GM19324 (cell line): ENCODE results near the gene CYP26B1.

ENCODE experiments used
- ATAC-seq: cut with Tn5 transposase; IDR thresholded peaks from one replicate; pipeline ENCODE4 v1.9.1; 2021; ENCODE audit warnings: mild to moderate bottlenecking, moderate library complexity; ENCODE audit not compliant: unreplicated experiment, low FRiP score

Gene CYP26B1, protein sequence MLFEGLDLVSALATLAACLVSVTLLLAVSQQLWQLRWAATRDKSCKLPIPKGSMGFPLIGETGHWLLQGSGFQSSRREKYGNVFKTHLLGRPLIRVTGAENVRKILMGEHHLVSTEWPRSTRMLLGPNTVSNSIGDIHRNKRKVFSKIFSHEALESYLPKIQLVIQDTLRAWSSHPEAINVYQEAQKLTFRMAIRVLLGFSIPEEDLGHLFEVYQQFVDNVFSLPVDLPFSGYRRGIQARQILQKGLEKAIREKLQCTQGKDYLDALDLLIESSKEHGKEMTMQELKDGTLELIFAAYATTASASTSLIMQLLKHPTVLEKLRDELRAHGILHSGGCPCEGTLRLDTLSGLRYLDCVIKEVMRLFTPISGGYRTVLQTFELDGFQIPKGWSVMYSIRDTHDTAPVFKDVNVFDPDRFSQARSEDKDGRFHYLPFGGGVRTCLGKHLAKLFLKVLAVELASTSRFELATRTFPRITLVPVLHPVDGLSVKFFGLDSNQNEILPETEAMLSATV

DNA sequence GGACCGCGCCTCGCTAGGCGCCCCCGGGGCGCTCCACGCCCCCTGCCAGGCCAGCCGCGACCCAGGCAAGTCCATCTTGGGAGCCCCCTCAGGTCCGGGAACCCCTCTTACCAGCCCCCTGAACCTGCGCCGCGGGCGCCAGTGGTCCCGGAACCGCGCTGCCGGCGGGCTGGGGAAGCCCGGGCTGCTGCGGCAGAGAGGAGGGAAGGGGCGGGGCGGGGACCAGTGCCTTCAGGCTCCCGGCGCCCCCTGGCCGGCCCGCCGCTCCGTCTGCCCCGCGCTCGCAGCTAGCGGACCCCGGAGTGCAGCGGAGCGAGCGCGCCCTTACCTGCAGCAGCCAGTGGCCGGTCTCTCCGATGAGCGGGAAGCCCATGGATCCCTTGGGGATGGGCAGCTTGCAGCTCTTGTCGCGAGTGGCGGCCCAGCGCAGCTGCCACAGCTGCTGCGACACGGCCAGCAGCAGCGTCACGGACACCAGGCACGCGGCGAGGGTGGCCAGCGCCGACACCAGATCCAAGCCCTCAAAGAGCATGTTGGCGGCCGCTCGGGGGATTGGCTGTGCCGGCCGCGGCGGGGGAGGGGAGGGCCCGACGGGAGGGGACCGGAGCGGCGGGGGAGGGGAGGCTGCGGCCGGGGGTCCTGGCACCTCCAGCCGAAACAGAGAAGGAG is at the start of gene CYP26B1:
CYP26B1 (minus strand) TSS at position 560 of the 669 bp plus-strand sequence; CDS start at position 532, 28 bp downstream.
- no peak for ATAC-seq

DNA sequence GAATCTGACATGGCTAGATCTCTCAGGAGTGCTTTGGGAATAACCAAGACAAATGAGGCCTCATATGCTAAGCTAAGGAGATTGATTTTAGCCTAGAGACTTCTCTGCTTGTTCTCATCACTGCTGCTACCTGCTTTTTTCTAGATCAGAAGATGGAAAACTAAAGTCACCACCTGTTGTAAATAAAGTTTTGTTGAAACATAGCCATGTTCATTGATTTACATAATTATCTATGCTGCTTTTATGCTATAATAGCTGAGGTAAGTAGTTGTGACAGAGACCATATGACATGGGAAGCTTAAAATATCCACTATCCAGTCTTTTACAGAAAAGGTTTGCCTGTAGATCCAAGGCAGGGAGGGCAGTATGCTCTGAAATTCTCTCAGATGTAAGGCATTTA is 46.1 kb upstream of the CYP26B1 start:
- ATAC-seq, result no peak

DNA sequence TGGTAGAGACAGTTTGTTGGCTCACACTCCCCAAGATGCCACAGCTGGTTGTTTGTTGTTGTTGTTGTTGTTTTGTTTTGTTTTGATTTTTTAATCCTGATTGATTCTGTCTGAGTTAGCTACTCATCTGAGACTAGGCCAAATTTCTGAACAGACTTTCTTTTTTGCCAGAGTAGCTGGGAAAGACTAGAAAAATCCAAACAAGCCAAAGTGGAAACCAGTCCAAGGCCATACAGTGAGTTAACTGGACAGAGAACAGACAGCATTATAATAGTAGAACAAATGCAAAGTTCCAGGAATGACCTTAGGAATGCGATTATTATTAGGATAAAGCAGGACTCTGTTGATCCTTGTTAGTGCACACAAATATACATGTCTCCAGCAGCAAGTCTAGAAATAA is 43.8 kb upstream of the CYP26B1 start:
- ATAC-seq, result no peak

DNA sequence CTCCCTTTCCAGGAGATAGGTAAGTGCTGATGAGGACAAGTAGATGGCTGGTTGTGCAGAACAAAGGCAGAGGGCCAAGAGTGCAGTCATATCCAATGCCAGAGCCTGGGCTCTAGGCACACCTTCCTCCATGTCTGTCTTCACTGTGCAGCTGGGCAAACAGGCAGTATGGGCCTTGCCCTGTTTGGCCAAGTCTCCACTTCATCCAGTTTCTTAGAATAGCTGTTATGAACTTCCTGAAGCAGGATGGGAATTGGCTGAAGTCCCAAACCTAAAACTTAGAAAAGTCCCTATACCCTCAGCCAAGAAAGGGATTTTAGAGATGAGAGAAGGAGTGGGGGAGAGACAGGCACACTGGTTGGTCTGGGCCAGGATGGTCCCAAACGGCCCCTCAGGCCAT is 37.5 kb upstream of the CYP26B1 start:
- ATAC-seq, result no peak

DNA sequence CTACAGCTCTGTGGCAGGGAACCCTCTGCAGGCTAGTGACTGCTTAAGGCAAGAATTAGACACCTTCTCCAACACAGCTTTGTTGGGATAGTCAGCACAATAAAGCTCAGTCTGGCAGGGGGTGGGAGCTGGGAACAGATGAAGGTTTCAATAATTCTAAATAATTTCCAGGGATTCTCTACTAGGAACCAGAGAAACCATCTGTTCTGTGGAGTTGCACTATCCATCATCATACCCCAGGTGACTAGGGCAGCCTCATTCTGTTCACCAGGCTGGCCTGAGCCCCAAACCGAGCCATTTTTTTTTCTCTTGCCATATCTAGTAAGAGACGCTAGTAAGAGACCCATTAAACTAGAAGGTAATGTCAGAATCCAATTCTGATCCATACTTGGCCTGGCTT is 35.8 kb upstream of the CYP26B1 start:
- ATAC-seq, result no peak

DNA sequence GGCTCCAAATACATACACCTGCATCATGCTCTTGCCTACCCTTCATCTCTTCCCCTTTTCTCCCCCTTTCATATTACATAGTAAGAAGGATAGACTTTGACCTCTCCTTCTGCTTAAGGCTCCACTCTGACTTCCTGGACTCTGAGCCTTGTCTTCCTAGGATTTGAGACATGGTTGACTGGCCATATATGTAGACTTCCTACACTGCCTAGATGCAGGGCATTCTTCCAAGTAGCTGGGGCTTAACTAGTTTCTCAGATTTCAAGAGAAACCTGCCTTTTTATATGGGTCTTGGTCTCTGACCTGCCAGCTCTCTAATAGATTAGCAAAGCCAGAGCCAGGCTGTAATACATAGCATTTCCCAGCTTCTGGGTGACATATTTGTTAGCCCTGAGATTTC is 35.4 kb upstream of the CYP26B1 start:
- no peak for ATAC-seq

DNA sequence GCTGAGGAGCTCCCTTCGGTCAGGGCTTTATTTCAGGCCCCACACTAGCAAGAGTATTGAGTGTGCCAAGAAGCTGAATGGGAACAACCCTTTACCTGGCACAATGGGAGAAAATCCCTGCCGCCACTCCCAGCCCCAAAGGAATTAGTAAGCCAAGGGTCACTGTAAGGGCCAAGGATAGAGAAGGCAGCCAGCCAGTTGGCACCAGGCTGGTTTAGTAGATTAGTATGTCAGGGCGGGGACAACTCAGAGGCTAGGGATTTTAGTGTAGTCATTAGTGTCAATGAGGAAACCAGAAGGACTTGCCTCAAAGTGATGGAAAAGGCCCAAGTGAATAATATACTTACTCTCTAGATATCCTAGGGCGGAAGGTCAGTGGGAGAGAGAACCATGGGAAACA is 34.9 kb upstream of the CYP26B1 start:
- no peak for ATAC-seq

DNA sequence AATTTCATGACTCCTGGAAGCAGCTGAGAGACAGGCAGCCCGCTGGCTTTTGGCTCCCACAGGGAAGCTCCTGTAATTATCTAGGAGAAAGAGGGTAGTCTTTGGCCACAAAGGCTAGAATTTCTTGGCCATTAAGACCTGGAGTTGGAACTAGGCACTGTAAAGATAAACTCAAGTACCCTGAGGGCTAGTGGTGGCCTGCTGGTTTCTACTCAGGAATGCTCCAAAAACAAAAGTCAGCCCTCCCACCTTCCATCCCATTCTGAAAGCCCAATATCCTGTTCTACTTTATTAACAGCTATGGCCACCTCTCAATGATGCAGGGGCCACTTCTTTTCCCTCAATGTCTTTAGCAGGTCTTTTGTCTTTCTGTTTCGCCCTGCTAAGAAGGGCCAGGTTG is 34.0 kb upstream of the CYP26B1 start:
- ATAC-seq, result no peak

DNA sequence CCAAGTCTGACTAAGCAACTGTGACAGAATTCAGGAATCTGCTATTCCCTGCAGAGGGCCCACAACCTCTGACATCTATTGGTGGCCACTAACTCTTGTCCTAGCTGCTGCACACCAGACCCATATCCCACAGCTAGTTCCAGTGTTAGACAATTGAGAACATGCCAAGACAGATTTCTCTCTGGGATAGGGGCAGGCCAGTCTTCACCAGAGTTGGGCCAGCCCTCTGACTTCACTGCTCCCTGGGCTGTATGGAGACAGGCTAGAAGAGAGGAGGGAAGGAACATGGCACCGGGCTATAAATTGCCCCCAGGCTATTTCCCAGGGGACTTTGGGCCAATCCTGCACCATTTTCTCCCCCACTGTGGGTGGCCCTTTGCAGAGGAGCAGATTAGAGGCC is 32.7 kb upstream of the CYP26B1 start:
- no peak for ATAC-seq

DNA sequence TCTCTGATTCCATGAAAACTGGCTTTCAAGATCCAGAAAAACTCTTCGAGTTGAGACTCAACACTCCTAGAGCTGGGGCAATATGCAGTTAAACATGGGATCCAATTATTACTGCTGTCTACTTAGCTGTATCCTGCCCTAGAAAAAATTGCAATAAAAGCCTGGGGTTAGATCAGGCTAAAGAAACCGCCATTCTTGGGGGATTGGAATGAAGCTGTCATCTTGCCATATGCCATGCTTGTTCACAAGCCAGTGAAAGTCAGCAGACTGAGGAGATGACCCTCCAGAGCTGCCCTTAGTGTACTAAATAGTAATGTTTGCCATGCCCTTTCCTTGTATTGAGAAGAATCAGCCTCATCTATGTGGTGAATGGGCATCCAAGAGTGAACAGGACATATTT is 30.9 kb upstream of the CYP26B1 start:
- no peak for ATAC-seq

DNA sequence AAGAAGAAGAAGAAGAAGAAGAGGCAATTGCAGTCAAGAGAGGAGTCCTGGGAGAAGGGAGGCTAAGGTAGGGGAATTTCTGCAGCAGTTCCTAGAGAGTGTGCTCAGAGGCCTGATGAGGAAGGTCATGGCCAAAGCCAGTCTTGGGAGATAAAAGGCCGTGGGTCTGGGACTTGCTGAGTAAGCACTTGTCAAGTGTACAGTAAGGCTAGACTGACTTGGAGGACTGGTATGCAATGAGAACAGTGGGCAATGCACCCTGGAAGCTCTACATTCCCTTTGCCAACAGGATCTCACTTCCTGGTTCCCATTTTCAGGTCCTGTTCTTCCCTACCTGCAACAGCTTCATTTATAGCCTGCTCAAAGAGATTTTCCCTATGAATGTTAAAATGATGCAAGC is 28.6 kb upstream of the CYP26B1 start:
- no peak for ATAC-seq

DNA sequence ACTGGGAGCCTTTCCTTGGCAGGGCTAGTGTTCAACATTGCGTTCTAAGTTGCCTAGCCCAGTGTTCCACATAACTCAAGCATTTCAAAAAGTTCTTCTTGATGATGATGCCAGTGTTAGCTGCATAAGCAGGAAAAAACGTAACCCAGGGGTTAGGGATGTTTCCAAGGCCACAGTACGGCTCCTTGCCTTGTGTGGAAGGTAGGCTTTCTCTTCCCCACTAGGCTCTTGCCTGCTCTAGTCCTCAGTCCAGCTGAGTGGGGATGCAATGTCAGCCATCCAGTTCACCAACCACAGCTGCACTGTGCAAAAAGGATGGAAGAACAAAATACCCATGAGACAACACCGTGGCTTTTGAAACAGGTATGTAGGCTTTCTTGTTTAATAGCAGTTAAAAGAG is 28.0 kb upstream of the CYP26B1 start:
- no peak for ATAC-seq

DNA sequence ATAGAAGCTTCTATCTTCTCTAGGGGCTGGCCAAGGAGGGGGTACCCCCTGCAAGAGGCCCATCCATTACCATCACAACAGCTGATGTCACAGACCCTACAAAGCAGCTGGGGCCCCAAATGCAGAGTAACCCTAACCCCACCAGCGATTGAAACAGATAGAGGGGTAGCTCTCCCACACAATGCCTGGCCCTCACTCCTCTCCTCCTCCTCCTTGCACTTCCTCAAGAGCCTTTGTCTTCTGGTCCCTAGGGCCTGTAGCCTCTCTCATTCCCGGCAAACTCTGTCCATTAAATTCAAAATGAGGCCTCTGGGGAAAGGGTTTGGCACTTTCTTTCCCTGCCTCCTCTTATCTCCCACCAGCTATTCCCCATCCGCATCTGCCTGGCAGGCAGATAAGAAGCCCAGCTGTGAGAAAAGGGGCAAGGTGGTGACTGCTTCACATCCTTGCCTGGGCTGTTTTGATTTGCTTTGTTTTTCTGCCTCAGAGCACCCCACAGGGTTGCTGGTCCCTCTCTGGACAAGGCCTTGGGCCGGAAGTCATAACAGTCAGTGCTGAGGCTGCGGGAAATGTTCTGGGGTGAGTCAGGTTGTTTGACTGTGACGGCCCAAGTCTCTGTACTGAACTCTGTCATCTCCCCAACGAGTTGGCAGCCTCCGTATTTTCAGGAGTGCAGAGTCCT is 26.1 kb upstream of the CYP26B1 start:
- no peak for ATAC-seq

DNA sequence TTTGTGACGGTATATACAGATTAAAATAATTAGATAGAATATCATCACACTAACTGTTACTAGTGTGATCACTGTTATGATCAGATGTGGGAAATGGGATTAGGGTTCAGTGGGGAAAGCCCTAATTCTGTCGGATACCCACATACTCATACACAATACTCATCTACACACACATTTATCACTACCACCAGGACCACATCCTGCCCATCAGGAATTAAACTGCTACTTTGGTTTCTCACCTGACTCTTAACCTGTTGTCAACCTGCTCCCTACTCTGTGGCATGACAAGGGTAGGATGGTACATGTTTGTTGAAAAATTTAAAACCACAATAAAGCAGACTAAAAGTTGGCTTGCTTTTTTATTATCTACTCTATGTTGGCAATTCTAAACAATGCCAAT is 24.8 kb upstream of the CYP26B1 start:
- ATAC-seq, result no peak

DNA sequence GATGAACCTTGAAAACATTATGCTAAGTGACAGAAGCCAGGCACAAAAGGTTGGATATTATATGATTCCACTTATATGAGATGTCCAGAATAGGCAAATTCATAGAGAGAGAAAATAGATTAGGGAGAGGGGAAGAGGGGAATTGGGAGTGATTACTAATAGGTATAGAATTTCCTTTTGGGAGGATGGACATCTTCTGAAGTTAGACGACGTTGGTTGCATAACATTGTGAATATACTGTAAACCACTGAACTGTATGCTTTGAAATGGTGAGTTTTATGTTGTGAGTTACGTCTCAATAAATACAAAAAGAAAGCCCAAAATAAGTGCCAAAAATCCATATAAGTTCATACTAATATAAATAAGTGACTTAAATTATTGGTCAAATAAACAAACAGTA is 18.6 kb upstream of the CYP26B1 start:
- no peak for ATAC-seq

DNA sequence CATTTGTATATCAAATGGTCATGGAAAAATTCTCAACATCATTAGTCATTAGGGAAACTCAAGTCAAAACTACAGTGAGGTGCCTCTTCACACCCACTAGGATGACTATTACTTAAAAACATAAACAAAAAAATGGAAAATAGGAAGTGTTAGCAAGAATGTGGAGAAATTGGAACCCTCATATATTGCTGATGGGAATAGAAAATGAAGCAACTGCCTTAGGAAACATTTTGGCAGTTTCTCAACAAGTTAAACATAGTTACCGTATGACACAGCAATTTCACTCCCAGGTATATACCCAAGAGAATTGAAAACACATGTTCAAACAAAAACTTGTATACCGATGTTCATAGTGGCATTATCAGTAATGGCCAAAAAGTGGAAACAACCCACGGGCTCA is 18.1 kb upstream of the CYP26B1 start:
- ATAC-seq, result no peak

DNA sequence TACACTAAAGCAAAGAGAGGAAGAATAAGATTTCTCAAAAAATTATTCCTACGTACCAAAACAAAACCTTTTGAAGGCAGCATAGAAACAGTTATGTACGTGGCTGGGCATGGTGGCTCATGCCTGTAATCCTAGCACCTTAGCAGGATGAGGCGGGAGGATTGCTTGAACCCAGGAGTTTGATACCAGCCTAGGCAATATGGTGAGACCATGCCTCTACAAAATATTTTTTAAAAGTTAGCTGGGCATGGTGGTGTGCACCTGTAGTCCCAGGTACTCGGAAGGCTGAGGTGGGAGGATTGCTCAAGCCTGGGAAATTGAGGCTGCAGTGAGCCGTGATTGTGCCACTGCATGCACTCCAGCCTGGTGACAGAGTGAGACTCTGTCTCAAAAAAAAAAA is 14.9 kb upstream of the CYP26B1 start:
- no peak for ATAC-seq

DNA sequence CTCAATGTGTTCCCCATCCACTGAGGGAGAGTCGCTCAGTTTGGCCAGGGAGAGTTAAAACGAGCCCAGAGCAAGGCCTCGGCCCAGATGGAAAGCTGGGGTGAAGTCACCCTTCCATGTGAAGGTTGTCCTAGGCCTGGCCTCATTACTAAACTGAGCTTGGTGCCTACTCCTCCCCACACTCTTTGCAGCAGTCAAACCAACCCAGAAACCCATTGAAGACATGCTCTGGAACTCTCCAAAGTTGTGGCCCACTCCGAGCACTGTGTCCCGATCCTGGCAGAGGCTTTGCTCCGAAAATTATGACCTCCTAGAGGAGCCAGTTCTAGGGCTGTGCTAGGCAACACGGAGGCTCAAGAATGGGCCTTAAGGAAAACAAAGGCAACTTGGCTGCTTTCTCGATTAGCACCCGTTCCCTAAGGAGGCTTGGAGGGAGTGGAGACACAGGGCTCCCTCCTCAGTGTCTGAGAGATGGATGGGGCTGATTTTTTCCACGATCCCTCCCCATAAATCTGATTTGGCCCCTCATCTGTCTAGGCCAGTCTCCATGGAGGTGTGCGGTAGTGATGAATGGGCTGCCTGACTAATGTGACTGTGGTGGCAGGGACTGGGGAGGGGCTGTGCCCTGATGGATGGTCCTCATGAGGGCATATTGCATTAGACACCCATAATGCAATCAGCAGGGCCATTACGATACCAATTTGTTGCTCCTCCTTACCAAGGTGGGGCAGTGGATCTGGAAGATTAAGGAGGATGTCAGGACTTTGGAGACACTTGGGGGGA is 11.7 kb upstream of the CYP26B1 start:
- ATAC-seq, result no peak

DNA sequence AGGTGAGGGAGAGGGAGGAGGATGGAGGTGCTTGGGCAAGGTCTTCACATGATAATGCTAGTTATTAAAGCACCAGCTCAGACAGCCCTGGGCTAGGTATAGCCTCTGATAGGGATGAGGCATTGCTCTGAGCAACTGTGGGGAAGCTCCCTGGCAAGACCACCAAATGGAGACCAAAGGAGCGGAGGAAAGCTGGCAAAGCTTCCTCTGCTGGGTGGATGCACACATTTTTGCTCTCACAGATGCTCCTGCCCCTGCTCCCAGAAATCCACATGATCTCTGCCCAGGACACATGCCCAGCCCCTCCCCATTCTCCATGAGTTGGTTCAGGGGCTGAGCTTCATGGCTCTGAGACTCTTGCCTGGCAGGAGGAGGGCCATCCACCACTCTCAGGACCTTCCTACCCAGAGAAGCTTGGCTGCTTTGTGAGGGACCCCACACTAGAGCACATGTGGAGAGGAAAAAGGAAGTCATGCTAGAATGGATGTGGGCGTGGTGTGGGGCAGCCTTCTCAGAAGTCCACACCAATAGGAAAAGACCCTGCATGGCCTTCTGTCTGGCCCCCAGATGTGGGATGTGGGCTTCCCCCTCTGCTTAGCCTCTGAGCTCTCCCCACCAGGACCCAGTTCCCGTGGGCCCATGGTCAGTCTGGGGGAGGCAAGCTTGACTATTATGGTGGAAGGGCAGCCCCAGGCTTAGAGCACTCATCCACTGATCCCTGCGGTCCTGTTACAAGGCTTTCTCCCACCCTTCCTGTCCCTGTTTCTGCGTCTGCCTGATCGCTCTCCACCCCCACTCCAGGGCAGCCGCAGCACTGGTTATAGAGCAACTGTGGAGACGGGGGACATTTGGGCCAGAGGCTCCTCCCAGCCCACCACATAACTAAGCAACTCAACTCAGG is 10.5 kb upstream of the CYP26B1 start:
- ATAC-seq, result no peak

DNA sequence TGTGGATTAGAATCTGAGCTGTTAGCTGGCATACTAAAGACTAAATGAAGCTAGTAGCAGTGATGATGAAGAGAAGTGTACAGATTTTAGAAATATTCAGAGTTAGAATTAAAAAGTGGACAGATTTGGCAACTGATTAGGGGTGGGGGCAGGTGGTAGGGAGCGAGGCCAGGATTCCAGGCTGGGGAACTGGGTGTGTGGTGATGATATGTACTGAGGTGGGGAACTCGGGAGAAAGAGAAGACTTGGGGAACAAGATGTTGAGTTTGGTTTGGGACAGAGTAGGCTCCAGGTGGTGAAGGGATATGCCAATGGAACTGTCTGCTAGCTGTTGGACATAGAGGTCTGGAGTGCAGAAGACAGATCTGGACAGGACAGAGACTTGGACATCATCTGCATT is 9.2 kb upstream of the CYP26B1 start:
- ATAC-seq, result no peak
